NT2/D1 (cell line): ENCODE measurements around the gene ATXN2.

Experiments used
- YY1 ChIP-seq: IDR thresholded peaks from 2 replicates; pipeline ENCODE4 v1.6.1; 2011; ENCODE audit not compliant: insufficient read length, insufficient read depth
- ZNF274 ChIP-seq: IDR thresholded peaks from 2 replicates; pipeline ENCODE4 v1.6.1; 2011; ENCODE audit warnings: mild to moderate bottlenecking, low read depth, low read length

DNA sequence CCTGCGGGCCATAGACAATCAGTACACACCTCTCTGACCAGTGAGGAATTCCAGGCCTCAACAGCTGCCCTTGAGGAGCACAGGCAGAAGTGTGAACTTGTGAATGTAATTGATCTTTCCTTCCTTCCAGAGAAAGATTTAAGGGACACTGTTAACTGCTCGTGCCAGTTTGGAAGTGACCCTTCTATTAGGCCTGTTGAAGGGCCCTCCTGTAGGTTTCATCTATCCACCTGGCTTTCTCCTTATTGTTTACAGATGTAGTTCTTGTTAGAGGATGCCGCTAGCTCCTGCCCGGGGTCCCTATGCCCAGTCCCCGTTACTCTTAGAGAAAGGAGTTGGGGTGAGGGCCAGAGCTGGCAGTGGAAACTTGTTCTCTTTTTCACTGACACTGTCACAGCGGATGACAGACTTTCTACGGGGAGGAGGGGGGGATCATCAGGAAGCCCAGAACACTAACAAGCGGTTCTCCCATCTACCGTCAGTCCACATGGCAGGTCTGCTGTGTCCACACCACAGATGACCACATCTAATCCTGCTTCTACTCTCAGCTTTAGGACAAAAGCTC is 150.8 kb downstream of the ATXN2 start:
- TF ChIP-seq ZNF274 (no peak), YY1 (no peak)
